GM19023 (cell line): ENCODE measurements around the gene NFKB2.

ENCODE experiments used
- ATAC-seq: cut with Tn5 transposase; IDR thresholded peaks from one replicate; pipeline ENCODE4 v1.9.1; 2021; ENCODE audit warnings: mild to moderate bottlenecking, moderate library complexity; ENCODE audit not compliant: unreplicated experiment

Gene NFKB2

DNA sequence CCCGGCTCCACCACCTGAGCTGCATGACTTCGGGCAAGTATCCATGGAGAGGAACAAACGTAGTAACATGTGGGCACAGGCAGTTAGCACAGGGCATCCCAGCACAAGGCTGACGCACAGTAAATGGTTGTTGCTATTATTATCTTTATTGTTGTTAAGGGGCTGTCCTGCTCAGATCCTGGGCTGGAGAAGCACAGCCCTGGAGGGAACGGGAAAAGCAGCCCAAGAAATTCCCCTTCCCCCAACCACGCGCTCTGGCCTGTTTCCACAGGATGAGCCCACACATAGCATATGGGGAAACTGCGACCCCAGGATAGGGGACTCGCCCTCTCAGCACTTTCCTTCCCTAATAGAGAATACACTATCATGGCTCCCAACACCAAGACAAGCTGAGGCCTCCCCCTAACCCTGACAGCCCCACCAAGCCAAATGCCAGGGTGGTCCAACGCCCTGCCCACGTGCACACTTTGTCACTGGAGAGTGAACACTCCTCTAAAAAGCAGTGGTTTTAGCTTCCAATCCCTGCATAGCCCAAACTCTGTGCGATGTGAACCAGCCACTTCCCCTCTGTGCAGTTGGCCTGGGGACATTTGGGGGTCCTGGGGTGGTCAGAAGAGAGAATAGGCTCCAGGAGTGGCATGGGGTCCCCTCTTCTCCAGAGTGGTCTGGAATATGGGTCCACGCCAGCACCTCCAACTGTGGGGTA, 12.1 kb downstream of the NFKB2 start:
- no peak for ATAC-seq

GRCh38 chr10:102408131-102408727, 12.7 kb downstream of the NFKB2 start:
- no peak for ATAC-seq

GRCh38 chr10:102408728-102409603, 13.5 kb downstream of the NFKB2 start:
- no peak for ATAC-seq

GRCh38 chr10:102409604-102410428, 14.3 kb downstream of the NFKB2 start:
- ATAC-seq, result no peak

DNA sequence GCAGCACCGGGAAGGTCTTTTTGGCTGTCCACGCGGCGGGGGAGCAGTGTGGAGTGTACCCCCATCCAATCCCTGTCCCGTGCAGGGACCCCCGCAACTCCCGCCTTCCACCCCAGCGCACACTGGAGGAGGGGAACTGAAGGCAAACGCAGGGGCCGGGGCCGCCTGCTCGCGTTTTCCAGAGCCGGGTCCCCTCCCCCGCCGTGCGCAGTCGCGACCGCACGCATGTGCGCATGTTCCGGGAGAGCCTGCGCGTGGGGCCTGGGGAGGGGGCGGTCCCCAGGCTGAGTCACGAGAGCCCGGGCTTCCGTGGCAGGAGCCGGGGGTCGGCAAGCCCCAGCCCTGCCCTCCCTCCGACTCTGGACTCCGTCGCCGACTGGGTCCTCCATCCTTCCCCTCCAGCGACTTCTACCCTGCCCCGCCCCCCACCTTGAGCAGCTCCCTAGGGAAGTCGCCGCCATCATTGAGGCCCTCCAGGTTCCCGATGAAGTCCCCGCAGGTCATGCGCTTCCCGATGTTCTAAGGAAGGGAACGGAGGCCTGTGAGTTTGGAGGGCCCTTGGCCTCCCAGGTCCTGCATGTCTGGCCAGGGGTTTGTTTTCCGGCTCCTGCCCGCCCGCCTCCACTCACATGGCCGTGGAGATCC, 15.0 kb downstream of the NFKB2 start:
- no peak for ATAC-seq

GRCh38 chr10:102411341-102412255, 16.1 kb downstream of the NFKB2 start:
- ATAC-seq, result no peak

- no peak for ATAC-seq
Measured at GRCh38 chr10:102412293-102412692, 16.8 kb downstream of the NFKB2 start.

- no peak for ATAC-seq
Measured at GRCh38 chr10:102413053-102413705, 17.7 kb downstream of the NFKB2 start.

DNA sequence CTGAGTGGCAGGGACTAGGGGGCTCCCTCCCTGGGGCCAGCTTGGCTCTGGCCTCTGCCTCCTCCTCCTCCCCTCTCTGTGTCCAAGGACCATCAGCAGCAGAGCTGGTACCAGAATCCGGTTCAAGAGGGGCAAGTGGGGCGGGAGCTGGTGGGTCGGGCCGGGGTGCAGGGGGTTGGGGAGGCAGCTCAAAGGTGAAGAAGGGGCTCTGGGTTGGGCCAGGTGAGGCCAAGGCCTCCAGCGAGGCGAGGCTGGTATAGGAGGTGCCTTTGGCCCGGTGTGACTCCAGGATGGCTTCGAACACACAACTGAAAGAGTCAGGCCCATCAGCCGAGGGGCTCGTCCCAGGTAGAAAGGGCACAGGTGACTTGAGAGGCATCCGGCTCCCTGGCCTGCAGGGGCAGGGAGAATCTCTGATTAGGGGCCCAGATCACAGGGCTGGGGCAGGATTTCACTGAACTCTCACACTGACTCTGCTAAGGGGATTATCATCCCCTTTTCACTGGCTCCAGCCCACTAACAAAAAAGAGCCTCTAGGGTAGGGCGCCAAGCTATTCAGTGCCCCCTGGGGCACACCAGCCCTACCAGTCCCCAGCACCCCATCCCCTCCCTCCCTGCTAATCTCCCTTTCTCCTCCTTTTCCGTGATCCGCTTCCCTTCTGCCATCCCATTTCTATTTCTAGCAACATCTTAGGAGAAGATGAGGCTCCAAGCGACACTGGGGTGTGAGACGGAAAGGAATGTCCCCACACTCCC, 18.5 kb downstream of the NFKB2 start:
- no peak for ATAC-seq

DNA sequence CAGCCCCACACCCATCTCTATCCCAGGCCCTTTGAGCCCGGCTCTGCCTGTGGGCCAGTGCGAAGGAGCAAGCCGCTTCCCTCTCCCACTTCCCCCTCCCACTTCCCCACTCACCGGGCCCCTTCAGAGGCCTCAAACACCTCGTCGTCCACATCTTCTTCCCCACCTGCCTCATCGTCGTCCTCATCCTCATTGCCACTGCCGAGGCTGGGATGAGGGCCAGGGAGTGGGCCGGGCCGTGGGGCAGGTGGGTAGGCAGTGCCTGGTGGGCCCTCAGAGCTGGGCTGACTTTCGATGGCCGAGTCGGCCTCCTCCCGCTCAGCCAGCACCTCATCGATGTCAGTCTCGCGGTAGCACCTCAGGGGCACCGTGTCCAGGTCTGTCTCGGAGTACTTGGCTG, 19.2 kb downstream of the NFKB2 start:
- no peak for ATAC-seq

DNA sequence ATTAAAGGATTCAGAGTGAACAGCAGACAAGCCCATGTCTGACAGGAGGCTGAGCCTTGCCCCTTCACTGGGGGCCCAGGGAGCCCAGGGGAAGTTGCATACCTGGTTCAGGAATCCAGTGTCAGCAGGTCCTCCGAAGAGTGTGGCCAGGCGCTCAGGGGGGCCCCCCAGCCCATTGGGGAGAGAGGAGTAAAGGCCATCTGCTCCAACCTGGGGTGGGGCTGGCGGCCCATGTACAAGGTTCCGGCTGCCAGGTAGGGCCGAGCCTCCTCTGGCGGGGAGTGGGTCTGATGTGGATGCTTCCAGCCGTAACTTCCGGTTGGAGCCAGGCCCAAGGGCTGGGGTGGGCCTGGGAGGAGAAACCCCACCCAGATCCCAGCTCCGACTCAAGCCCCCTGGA, 20.8 kb downstream of the NFKB2 start:
- ATAC-seq, result no peak

GRCh38 chr10:102416695-102417094, 21.2 kb downstream of the NFKB2 start:
- ATAC-seq, result no peak

- no peak for ATAC-seq
Measured at GRCh38 chr10:102418622-102419268, 23.2 kb downstream of the NFKB2 start, which contains the start of gene PSD. PSD (minus strand) TSS chr10:102418785; CDS start chr10:102417038, 1,747 bp downstream.

DNA sequence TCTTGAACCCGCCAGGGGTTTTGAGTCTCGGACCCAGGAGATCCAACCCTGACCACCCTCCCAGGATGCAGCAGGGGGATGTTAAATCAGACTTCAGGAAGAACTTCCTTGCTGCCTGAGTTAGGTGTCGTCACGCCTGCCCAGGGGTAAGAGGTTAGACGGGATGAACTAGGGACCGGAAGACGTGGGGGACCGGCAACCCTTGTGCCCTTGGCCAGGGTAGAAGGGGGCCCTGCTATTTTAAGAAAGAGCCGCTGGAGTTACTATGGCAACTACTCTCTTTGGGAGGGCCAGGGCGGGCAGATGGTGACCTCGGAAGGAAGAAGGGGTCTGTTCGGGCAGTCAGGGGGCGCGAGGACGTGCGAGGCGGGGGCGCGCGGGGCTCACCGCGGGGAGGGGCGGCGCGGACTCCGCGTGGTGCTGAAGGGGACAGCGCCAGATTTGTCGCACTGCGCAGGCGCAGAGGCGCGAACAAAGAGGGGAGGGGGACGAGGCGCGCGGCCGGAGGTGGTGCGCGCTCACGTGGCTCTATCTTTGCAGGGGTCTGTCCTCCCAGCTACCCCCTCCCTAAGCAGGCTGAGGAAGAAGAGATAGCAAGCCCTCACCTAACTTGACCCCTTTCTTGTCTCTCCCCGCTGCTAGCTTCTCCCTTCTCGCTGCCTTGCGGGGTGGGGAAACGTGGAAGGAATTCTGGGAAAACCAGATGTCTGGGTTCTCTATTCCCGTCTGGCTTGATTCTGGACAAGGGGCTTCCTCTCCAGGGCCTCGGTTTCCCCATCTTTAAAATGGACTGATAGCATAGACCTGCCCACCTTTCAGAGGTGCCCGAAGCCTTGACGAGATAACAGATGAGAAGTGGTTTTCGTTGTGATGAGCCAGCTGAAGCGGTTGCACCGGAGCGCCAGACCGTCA, 24.0 kb downstream of the NFKB2 start:
- ATAC-seq, result no peak

GRCh38 chr10:102420181-102420713, 24.7 kb downstream of the NFKB2 start:
- ATAC-seq, result no peak
